Calu3 (cell line): Measurements from ENCODE around the gene GNAT1. TPM values are rescaled to one million over a fixed set of nuclear protein-coding genes. Genes with fewer than 3 reads are reported as not detected.

ENCODE experiments used
- BruUV-seq: library from RNA; stranded (reverse); fragments of 400-500 nt; replicated peaks from 2 replicates; lab custom pipeline; 2021; lab: Mats Ljungman, UMichigan
- CTCF ChIA-PET: fragments of 300-600 bp; sonication (Branson Sonifier 250); formaldehyde crosslinking; loops from one replicate; lab custom pipeline; 2022; ENCODE audit warnings: antibody characterized with exemption; lab: Charles Lee
- DNase-seq: peaks from one replicate; pipeline ENCODE4 v3.0.0; 2022
- H3K27ac Mint-ChIP-seq: one replicate; pipeline ENCODE4 v1.8.0; 2022; ENCODE audit warnings: mixed read lengths; ENCODE audit not compliant: unreplicated experiment
- H3K27me3 Mint-ChIP-seq: one replicate; pipeline ENCODE4 v1.8.0; 2022; ENCODE audit warnings: mixed read lengths; ENCODE audit not compliant: unreplicated experiment
- H3K36me3 Mint-ChIP-seq: one replicate; pipeline ENCODE4 v1.8.0; 2022; ENCODE audit warnings: mild to moderate bottlenecking, moderate library complexity, mixed read lengths; ENCODE audit not compliant: insufficient read depth, unreplicated experiment
- H3K4me1 Mint-ChIP-seq: one replicate; pipeline ENCODE4 v1.8.0; 2022; ENCODE audit warnings: mild to moderate bottlenecking, low read depth, mixed read lengths; ENCODE audit not compliant: unreplicated experiment
- H3K4me3 Mint-ChIP-seq: one replicate; pipeline ENCODE4 v1.8.0; 2022; ENCODE audit warnings: mild to moderate bottlenecking, low read depth, moderate library complexity, mixed read lengths; ENCODE audit not compliant: unreplicated experiment
- H3K9me3 Mint-ChIP-seq: one replicate; pipeline ENCODE4 v1.8.0; 2022; ENCODE audit warnings: low read depth, mixed read lengths; ENCODE audit not compliant: unreplicated experiment
- CTCF ChIP-seq: fragments of 200-600 bp; IDR thresholded peaks from one replicate; pipeline ENCODE4 v1.8.0; 2022; ENCODE audit warnings: antibody characterized with exemption; ENCODE audit not compliant: unreplicated experiment
- intact Hi-C: fragments of 100-400 bp; cut with micrococcal nuclease; formaldehyde crosslinking; loops from one replicate; pipeline ENCODE4 v1.10.0; 2022; ENCODE audit not compliant: unreplicated experiment
- total RNA-seq: library from RNA; stranded (reverse); gene quantifications from 2 replicates; pipeline ENCODE4 v1.2.3, GENCODE V29; 2022

The GNAT1 gene
- total RNA-seq, 1 experiment from 2014 or later = not detected

DNA sequence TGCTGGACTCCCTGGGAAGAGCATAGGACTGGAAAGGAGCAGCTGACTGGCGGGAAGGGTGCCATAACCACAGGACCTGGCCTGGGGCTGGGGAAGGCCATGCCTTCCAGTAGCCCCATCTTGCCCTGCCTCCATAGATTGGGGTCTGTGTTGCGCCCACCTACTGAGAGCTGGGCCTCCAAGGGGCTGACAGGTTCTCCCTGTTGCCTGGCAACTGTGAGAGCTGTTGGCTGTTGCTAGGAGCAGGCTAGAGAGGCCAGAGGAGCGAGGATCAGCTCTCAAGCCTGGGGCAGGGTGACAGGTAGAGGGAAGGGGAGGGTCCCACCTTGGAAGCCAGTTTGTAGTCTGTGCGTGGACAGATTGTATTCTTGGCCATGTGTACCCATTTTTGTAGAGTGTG, 41.8 kb downstream of the GNAT1 start:
- Mint-ChIP-seq H3K27me3 (no peaks in the 10 kb centered on the region), H3K9me3 (no peaks in the 10 kb centered on the region), H3K4me1 (peaks cover 34% of the 10 kb centered on the region), H3K36me3 (peaks cover 46% of the 10 kb centered on the region), H3K4me3 (no peak overlapping the region), H3K27ac (no peak overlapping the region)
- intact Hi-C loops = no loop called here
- TF ChIP-seq CTCF = no peak
- BruUV-seq = no TSS peak
- DNase-seq = no peak
- CTCF ChIA-PET = interaction anchor here (0.7 kb wide), 1 partner anchor 21 kb away, joined by 7 read pairs; no protein-coding TSS in a partner anchor

DNA sequence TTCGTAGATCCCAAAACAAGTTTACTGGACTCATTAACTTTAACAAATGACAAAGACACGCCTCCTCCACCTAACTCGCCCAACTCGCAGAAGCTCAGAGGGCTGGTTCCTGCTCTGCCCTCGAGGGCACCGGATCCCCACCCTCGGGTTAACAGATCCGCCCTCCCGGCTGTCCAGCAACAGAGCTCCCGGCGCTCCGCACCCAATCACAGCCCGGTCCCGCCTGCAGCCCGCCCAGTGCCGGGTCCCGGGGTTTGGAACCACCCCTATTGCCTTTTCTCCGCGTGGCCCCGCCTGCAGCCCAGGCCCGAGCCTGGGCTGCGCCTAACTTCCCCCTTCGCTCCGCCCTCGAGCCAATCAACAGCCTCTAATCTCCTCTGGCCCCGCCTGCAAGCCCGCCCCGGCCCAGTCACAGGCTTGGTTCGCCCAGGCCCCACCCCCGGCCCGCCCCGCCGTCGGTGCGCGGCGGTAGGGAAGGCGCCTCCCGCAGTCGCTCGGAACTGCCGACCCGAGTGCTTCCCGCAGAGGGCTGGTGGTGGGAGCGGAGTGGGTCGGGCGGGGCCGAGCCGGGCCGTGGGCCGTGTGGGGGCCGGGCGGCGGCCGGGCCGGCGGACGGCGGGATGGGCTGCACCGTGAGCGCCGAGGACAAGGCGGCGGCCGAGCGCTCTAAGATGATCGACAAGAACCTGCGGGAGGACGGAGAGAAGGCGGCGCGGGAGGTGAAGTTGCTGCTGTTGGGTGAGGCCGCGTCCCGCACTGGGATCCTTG, 44.5 kb downstream of the GNAT1 start, which contains the start of gene GNAI2:
Gene GNAI2 (plus strand): TSS at position 489 of the 768 bp plus-strand sequence. CDS start 132 bp downstream, at position 621.
- peak; percentile 98 for DNase-seq
- Mint-ChIP-seq H3K27me3 (no peaks in the 10 kb centered on the region), H3K4me3 (peak within 1 kb of the TSS; percentile 86), H3K4me1 (peaks cover 20% of the 10 kb centered on the region), H3K27ac (peak within 1 kb of the TSS; percentile 90), H3K9me3 (no peaks in the 10 kb centered on the region), H3K36me3 (peaks cover 42% of the 10 kb centered on the region)
- TF ChIP-seq CTCF = no peak
- CTCF ChIA-PET = interaction anchor here (0.7 to 1.9 kb wide), 10 partner anchors 9 to 100 kb away, joined by 3 to 13 read pairs (median 4); partner anchors contain the start of gene SEMA3B
- intact Hi-C loops = loop anchor here (2.0 kb wide), 1 partner anchor 55 kb away; no protein-coding TSS in a partner anchor
- no TSS peak for BruUV-seq

DNA sequence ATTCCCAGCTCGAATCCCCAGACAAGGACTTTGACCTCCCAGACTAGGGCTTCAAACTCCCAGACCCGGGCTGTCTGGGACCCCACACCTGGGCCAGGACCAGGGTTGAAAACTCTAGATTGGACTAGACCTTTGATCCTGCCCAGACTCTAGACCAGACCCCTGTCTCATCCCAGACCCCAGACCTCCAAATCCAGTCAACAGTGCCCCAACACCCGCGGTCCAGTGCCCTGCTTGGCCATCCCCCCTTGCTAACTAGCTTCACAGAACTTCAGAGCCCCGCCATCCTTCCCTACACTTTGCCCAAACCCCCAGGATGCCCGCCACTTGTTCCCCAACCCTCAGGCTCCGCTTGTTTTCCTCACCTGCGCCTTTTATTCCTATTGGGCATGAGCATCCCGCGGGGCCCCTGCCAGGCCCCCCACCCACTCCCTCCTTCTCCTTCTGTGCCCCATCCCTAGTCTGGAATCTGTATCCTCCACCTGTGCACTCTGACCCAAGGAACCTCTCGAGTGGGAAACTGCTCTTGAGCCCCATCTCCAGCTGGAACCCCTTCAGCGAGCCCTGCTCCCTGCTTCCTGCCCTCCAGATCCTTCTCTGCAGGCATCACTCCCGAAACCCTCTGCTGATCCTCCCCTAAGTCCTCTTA, 45.2 kb downstream of the GNAT1 start:
- Mint-ChIP-seq H3K36me3 (peaks cover 42% of the 10 kb centered on the region), H3K4me3 (peak overlapping the region; percentile 86), H3K27me3 (no peaks in the 10 kb centered on the region), H3K27ac (peak overlapping the region; percentile 90), H3K4me1 (peaks cover 16% of the 10 kb centered on the region), H3K9me3 (no peaks in the 10 kb centered on the region)
- CTCF ChIA-PET = interaction anchor here (1.9 kb wide), 1 partner anchor 10 kb away, joined by 13 read pairs; no protein-coding TSS in a partner anchor
- intact Hi-C loops = no loop called here
- TF ChIP-seq CTCF = no peak
- BruUV-seq = TSS peak; percentile 70
- no peak for DNase-seq

DNA sequence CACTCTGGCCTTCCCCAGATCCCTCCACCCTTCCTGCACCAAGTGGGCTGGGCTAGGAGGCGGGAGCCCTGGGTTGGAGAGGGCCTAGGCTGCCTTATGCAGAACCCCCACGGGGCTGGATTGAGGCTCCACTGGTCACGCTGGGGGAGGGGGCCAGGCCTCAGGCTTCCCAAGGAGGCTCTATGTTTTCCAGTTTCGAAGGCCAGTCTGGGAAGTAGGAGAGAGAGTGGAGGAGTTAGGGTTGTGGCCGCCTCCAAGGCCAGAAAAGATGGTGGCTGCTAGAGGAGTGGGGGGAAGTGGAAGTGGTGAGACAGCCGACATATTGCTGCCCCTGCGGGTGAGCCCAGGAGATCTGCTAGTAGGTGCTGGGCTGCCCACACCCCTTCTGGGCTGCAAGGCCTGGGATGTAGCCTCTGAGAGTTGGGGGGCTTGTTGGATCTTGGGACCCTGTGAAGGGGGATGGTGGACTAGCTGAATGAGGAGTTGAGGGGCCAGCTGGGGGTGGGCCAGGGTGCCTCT, 45.8 kb downstream of the GNAT1 start:
- peaks cover 16% of the 10 kb centered on the region for H3K4me1 Mint-ChIP-seq
- no TSS peak for BruUV-seq
- peak overlapping the region; percentile 90 for H3K27ac Mint-ChIP-seq
- H3K36me3 Mint-ChIP-seq = peaks cover 42% of the 10 kb centered on the region
- intact Hi-C loops = no loop called here
- DNase-seq = no peak
- no peaks in the 10 kb centered on the region for H3K9me3 Mint-ChIP-seq
- H3K27me3 Mint-ChIP-seq = no peaks in the 10 kb centered on the region
- TF ChIP-seq CTCF = no peak
- CTCF ChIA-PET = interaction anchor here (1.7 kb wide), 1 partner anchor 11 kb away, joined by 7 read pairs; no protein-coding TSS in a partner anchor
- H3K4me3 Mint-ChIP-seq = peak overlapping the region; percentile 86
